B cell (primary cell): Measurements from ENCODE around the gene VPS26B. TPM values are rescaled to one million over a fixed set of nuclear protein-coding genes. Genes with fewer than 3 reads are reported as not detected.

Experiments
- ATAC-seq: fragments of 200-7000 bp; cut with Tn5 transposase; one replicate; pipeline ENCODE4 v1.10.0; 2021; ENCODE audit warnings: low read depth, mild to moderate bottlenecking, moderate number of reproducible peaks, moderate library complexity
- CTCF ChIA-PET: fragments of 350-600 bp; sonication (Branson Sonifier 250); formaldehyde crosslinking; loops from one replicate; lab custom pipeline; 2021; ENCODE audit warnings: antibody characterized with exemption, inconsistent platforms; lab: Charles Lee
- POLR2A ChIA-PET: fragments of 350-600 bp; sonication (Branson Sonifier 250); formaldehyde crosslinking; loops from one replicate; lab custom pipeline; 2021; ENCODE audit warnings: antibody characterized with exemption; lab: Charles Lee
- DNase-seq: peaks from one replicate; pipeline ENCODE4 v3.0.0; 2013
- H2AFZ ChIP-seq: 2 replicates; pipeline ENCODE4 v1.6.1; 2012; ENCODE audit warnings: mild to moderate bottlenecking, low read depth, low read length; ENCODE audit not compliant: insufficient read depth, poor library complexity, severe bottlenecking
- H3K27ac ChIP-seq, 2 donors: 1 replicate in 1 of 2; 2 replicates in 1 of 2; pipeline ENCODE4 v1.5.1; 2012 to 2013; ENCODE audit warnings: low read length in 2 of 2, mild to moderate bottlenecking in 2 of 2, moderate library complexity in 1 of 2
- H3K27me3 ChIP-seq, 4 experiments: fragments of 200-600 bp in 1 of 4; sonication (generic) in 1 of 4; replicated peaks in 1 of 4; 1 replicate in 2 of 4; 2 replicates in 2 of 4; pipeline versions ENCODE4 v1.6.1 to v1.7.0; 2013 to 2016; ENCODE audit warnings: low read length in 3 of 4, mild to moderate bottlenecking in 2 of 4, mixed read lengths in 1 of 4, moderate library complexity in 1 of 4; ENCODE audit not compliant: insufficient read depth in 4 of 4, control insufficient read depth in 3 of 4; ENCODE audit errors: control extremely low read depth in 1 of 4
- H3K36me3 ChIP-seq, 2 experiments: replicated peaks in 1 of 2; 1 replicate in 1 of 2; 2 replicates in 1 of 2; pipeline versions ENCODE4 v1.6.1 to v1.7.1; 2013; ENCODE audit warnings: low read length in 1 of 2; ENCODE audit not compliant: insufficient read depth in 2 of 2, control insufficient read depth in 1 of 2; ENCODE audit errors: control extremely low read depth in 1 of 2, extremely low read depth in 1 of 2
- H3K4me1 ChIP-seq, 2 donors: fragments of 200-600 bp in 1 of 2; sonication (generic) in 1 of 2; 1 replicate in 1 of 2; 2 replicates in 1 of 2; pipeline versions ENCODE4 v1.5.1 to v1.6.1; 2013 to 2017; ENCODE audit warnings: low read length in 2 of 2; ENCODE audit not compliant: control insufficient read depth in 2 of 2, insufficient read depth in 2 of 2
- H3K4me2 ChIP-seq: replicated peaks from 2 replicates; pipeline ENCODE3; 2012; ENCODE audit warnings: mild to moderate bottlenecking, low read depth, low read length; ENCODE audit not compliant: poor library complexity, severe bottlenecking
- H3K4me3 ChIP-seq, 5 experiments: fragments of 200-600 bp in 1 of 5; sonication (generic) in 1 of 5; 1 replicate in 3 of 5; 2 replicates in 2 of 5; pipeline versions ENCODE4 v1.5.1 to v1.7.0; 2011 to 2016; ENCODE audit warnings: low read length in 4 of 5, mild to moderate bottlenecking in 4 of 5, low read depth in 2 of 5, control low read depth in 1 of 5, moderate library complexity in 1 of 5; ENCODE audit not compliant: insufficient read depth in 1 of 5; ENCODE audit errors: control extremely low read depth in 1 of 5, extremely low read depth in 1 of 5
- H3K79me2 ChIP-seq: fragments of 200-600 bp; sonication (generic); one replicate; pipeline ENCODE4 v1.6.0; 2016; ENCODE audit warnings: low read length; ENCODE audit not compliant: control insufficient read depth, insufficient read depth
- H3K9ac ChIP-seq: fragments of 200-600 bp; sonication (generic); 2 replicates; pipeline ENCODE4 v1.6.1; 2017; ENCODE audit warnings: mild to moderate bottlenecking, low read length, moderate library complexity
- H3K9me3 ChIP-seq, 3 donors: one replicate each; pipeline versions ENCODE4 v1.6.1 to v1.7.1; 2013; ENCODE audit warnings: low read length in 2 of 3; ENCODE audit not compliant: control insufficient read depth in 2 of 3, insufficient read depth in 1 of 3; ENCODE audit errors: control extremely low read depth in 1 of 3
- H4K20me1 ChIP-seq: 2 replicates; pipeline ENCODE4 v1.6.0; 2012; ENCODE audit warnings: mild to moderate bottlenecking, low read length; ENCODE audit not compliant: insufficient read depth, control insufficient read depth, poor library complexity, severe bottlenecking
- H3K27ac Mint-ChIP-seq: one replicate; pipeline ENCODE4 v1.8.0; 2021; ENCODE audit warnings: mixed read lengths
- H3K27me3 Mint-ChIP-seq: one replicate; pipeline ENCODE4 v1.8.0; 2021; ENCODE audit warnings: mixed read lengths
- H3K4me1 Mint-ChIP-seq: one replicate; pipeline ENCODE4 v1.8.0; 2021; ENCODE audit warnings: mixed read lengths
- H3K4me3 Mint-ChIP-seq: one replicate; pipeline ENCODE4 v1.8.0; 2021; ENCODE audit warnings: mixed read lengths
- H3K9me3 Mint-ChIP-seq: one replicate; pipeline ENCODE4 v1.8.0; 2022; ENCODE audit warnings: mixed read lengths; ENCODE audit not compliant: insufficient read depth
- CTCF ChIP-seq: fragments of 200-600 bp; IDR thresholded peaks from one replicate; pipeline ENCODE4 v1.8.0; 2022; ENCODE audit warnings: antibody characterized with exemption, mild to moderate bottlenecking
- EZH2 ChIP-seq: IDR thresholded peaks from 2 replicates; pipeline ENCODE4 v1.6.1; 2012; ENCODE audit warnings: borderline replicate concordance, low read depth, mild to moderate bottlenecking, moderate library complexity, low read length; ENCODE audit not compliant: insufficient read depth, poor library complexity, severe bottlenecking
- WGBS: methylation state at CpG from one replicate; pipeline ENCODE4 v1.1.5; 2013; ENCODE audit warnings: missing lambda C conversion rate; ENCODE audit not compliant: insufficient coverage; 5-methylcytosine and 5-hydroxymethylcytosine counted together
- intact Hi-C: fragments of 100-400 bp; cut with micrococcal nuclease; formaldehyde crosslinking; loops from one replicate; pipeline ENCODE4 v1.10.0; 2022
- polyA plus RNA-seq: library from polyadenylated mRNA; depleted of rRNA; stranded (reverse); fragments of >200 nt; gene quantifications from 2 replicates; pipeline ENCODE4 v1.2.3, GENCODE V29; 2012
- total RNA-seq, 2 donors: library from RNA; stranded (reverse); fragments of 120-200 nt in 1 of 2; gene quantifications; 1 replicate in 1 of 2; 2 replicates in 1 of 2; pipeline versions ENCODE4 v1.2.3 to v1.2.4, GENCODE V29; 2013 to 2022

The VPS26B gene
- total and polyA plus RNA-seq, 2 donors (not counting 1 experiment from before 2014, with no cell fraction given) = 14.7 to 38.5 TPM

- peaks cover 0 to 3% (median 0%) of the 10 kb centered on the region in 3 donors for H3K9me3 ChIP-seq
- peaks cover 0 to 32% of the 10 kb centered on the region in 2 experiments for H3K36me3 ChIP-seq
- no peaks in the 10 kb centered on the region for H3K4me1 ChIP-seq
- H4K20me1 ChIP-seq = no peaks in the 10 kb centered on the region
- H3K4me2 ChIP-seq = no peak overlapping the region
- Mint-ChIP-seq H3K9me3 (no peaks in the 10 kb centered on the region), H3K4me1 (no peaks in the 10 kb centered on the region), H3K27ac (no peak overlapping the region), H3K27me3 (no peaks in the 10 kb centered on the region), H3K4me3 (no peak overlapping the region)
- CTCF ChIA-PET = interaction anchor here (0.7 to 8.1 kb wide), 15 partner anchors 9 to 305 kb away, joined by 3 to 131 read pairs (median 7); partner anchors contain the start of genes ACAD8, NCAPD3, THYN1 and VPS26B
- 100% methylated on average over 3 of the region's 4 CpGs for WGBS
- H3K27ac ChIP-seq = no peak overlapping the region
- no peak overlapping the region for H3K4me3 ChIP-seq
- no peaks in the 10 kb centered on the region for H3K27me3 ChIP-seq
- intact Hi-C loops = loop anchor here (1.0 kb wide), 1 partner anchor 16 kb away; no protein-coding TSS in a partner anchor
- H2AFZ ChIP-seq = no peak overlapping the region
- no peak for TF ChIP-seq CTCF
- TF ChIP-seq EZH2 = no peak
- DNase-seq = no peak
- POLR2A ChIA-PET = no interaction called here
- H3K79me2 ChIP-seq = no peaks in the 10 kb centered on the region
- no peak for ATAC-seq
- H3K9ac ChIP-seq = no peak overlapping the region
Measured at GRCh38 chr11:134243913-134244312, 19.4 kb downstream of the VPS26B start.

- ChIA-PET CTCF (interaction anchor here (0.7 to 8.1 kb wide), 15 partner anchors 9 to 306 kb away, joined by 3 to 131 read pairs (median 7); partner anchors contain the start of genes ACAD8, NCAPD3, THYN1 and VPS26B), POLR2A (no interaction called here)
- Histone ChIP-seq H4K20me1 (no peaks in the 10 kb centered on the region), H3K27ac (no peak overlapping the region), H3K4me3 (no peak overlapping the region), H3K79me2 (no peaks in the 10 kb centered on the region), H3K27me3 (no peaks in the 10 kb centered on the region), H3K36me3 (peaks cover 0 to 37% of the 10 kb centered on the region in 2 experiments), H2AFZ (no peak overlapping the region), H3K9ac (no peak overlapping the region), H3K9me3 (peaks cover 0 to 3% (median 0%) of the 10 kb centered on the region in 3 donors), H3K4me1 (no peaks in the 10 kb centered on the region), H3K4me2 (no peak overlapping the region)
- Mint-ChIP-seq H3K27ac (no peak overlapping the region), H3K4me1 (no peaks in the 10 kb centered on the region), H3K27me3 (no peaks in the 10 kb centered on the region), H3K4me3 (no peak overlapping the region), H3K9me3 (no peaks in the 10 kb centered on the region)
- peak; percentile 66 for DNase-seq
- 73% methylated on average over 4 of the region's 7 CpGs for WGBS
- intact Hi-C loops = loop anchor here (1.0 kb wide), 1 partner anchor 16 kb away; no protein-coding TSS in a partner anchor
- peak; percentile 84 for ATAC-seq
- TF ChIP-seq CTCF = peak; percentile 77
- no peak for TF ChIP-seq EZH2
Measured at GRCh38 chr11:134244593-134244992, 20.1 kb downstream of the VPS26B start.
